HG03432 (cell line): ENCODE data around the gene GATA6.

Experiments used
- ATAC-seq: cut with Tn5 transposase; IDR thresholded peaks from one replicate; pipeline ENCODE4 v1.9.1; 2021; ENCODE audit warnings: mild to moderate bottlenecking, moderate library complexity; ENCODE audit not compliant: unreplicated experiment

The GATA6 gene

DNA sequence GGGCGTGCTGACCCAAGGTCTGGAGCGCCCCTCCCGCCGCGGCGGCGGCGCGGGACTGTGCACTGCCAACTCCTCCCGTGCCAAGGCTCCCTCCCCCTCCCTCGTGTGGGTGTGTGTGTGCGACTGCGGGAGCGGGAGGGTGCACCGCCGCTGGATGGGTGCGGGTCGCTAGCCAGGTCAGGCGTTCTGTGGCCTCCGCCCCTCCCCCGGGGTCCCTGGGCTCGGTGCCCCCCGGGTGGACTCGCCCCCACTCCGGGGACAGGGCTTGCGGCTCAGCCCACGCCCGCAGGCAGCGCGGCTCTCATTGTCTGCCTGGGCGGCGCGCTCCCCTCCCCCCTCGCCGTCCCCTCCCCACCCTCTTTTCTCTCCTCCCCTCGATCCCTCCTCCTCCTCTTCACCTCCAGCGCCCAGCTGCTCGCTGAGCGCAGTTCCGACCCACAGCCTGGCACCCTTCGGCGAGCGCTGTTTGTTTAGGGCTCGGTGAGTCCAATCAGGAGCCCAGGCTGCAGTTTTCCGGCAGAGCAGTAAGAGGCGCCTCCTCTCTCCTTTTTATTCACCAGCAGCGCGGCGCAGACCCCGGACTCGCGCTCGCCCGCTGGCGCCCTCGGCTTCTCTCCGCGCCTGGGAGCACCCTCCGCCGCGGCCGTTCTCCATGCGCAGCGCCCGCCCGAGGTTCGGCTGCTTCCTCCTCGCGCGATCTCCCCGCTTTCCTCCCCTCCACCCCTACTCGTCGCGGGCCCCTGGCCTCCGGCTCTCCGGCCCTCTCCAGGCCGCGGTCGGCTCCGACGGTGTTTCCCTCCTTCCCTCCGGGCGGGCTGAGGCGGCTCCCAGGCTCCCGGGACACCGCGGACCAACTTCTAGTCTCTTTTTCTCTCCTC is at the start of gene GATA6:
GATA6 (plus strand) TSS at position 579 of the 878 bp plus-strand sequence. CDS start 1,556 bp downstream, outside the sequence.
- peak; percentile 53 for ATAC-seq

DNA sequence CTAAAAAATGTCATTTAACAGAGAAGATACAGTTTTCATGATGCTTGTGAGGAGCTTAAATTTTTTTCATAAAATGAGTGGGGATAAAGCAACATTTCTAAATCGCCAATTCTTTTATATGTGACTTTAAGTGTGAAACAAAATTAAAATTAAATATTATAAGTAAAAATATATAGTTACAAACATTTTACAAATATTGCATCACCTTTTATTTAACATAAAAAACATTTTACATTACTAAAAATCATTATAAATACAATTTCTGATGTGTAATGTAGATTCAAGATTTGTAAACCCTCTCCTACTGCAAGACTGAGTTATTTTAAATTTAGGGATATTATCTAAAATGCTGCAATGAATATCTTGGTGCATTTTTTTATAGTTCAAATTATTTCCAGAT is 44.4 kb upstream of the GATA6 start:
- no peak for ATAC-seq

DNA sequence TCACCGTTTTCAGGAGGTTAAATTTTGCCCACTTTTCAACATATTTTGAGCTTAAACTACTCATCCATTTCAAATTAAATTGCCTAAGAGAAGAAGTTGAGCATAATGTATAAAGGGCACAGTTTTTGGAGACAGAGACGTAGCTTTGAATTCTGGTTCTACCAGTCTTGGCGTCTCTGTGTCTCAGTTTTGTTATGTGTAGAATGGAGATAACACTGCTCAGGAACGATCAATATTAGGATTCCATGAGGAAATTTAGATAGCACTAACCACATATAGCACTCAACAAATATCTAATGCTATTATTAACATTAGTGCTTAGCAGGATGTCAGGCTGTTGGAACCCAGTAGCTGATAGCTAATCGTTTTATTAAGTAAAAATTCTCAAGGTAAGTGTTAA is 40.4 kb upstream of the GATA6 start:
- no peak for ATAC-seq

DNA sequence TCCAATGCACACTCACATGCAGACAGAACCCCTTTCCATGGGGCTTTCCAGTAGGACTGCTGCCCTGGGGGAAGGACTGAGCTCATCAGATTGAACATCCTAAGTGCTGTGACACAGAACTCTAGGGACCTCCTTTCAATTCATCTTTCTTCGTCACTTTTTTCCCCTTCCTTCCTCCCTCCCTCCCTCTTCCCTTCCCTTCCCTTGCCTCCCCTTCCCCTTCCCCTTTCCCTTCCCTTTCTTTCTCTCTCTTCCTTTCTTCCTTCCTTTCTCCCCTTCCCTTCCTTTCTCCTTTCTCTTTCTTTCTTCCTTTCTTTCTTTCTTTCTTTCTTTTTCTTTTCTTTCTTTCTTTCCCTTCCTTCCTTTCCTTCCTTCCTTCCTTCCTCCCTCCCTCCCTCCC is 39.6 kb upstream of the GATA6 start:
- ATAC-seq, result no peak

DNA sequence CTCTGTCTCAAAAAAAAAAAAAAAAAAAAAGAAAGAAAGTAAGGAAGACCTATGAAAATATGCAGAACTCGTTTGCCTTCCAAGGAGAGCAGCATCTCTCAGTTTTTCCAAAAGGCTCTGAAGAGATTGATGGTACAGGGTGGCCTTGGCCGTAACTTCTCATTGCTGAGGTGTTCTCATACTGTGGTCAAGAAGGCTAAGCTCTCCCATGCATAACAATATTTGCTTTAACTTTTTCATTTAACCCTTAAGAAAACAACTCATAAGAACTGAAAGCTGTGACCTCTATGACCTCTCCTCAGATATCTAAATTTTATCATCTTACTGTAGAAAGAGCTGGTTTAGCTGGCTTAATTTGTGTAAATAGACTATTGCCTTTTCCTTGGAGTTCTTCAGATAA is 37.1 kb upstream of the GATA6 start:
- peak; percentile 64 for ATAC-seq

DNA sequence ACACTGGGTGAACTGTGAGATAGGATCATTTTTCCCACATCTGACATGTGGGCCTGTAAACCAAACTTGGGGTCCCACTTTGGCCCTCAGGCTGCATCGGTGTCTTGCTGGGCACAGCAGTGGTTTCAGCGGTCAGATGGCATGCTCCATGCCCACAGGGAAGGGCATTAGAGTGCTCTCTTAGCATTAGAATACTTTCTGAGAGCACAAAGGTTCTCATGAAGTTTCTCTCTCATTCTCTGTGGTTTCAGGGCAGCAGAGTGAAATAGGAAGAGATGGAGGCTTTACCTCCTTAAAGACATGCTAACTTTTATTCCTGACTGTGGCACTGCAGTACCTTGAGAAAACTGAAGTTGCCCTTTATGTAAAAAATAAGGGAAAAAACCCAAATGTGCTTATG is 36.6 kb upstream of the GATA6 start:
- peak; percentile 63 for ATAC-seq

DNA sequence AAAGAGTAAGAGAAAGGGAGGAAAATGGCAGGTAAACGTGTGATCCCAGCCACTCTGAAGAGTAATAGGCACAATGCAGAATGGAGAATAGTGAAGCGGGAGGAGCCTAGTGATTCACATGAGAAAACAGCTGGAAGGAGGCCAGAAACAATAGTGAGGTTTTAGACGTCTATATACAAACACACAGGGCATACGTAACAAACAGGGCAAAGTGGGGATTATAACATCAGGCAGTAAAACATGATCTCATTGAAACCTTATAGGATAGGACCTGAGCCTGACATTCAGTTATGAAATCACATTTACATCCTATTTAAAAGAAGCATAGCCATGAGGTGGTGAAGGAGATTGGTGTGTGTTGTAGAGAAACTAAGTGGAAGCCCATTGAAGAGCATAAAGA is 33.0 kb upstream of the GATA6 start:
- ATAC-seq, result no peak

DNA sequence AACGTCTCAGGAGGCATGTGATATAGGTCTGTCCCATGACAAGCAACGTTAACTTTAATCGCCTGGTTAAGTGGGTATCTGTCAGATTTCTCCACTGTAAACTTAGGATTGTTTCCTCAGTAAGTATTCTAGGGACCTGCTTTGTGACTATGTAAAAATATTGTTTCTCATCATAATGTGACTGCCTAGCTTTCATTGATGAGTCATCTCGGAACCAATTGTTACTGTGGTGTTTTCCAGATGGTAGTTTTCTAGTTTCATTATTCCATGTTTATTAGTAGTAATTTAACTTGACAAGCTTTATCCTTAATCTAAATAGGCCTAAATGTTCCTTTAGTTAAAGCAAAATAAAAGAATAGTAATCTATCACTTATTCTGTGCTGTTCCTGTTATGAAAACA is 28.2 kb upstream of the GATA6 start:
- ATAC-seq, result no peak

DNA sequence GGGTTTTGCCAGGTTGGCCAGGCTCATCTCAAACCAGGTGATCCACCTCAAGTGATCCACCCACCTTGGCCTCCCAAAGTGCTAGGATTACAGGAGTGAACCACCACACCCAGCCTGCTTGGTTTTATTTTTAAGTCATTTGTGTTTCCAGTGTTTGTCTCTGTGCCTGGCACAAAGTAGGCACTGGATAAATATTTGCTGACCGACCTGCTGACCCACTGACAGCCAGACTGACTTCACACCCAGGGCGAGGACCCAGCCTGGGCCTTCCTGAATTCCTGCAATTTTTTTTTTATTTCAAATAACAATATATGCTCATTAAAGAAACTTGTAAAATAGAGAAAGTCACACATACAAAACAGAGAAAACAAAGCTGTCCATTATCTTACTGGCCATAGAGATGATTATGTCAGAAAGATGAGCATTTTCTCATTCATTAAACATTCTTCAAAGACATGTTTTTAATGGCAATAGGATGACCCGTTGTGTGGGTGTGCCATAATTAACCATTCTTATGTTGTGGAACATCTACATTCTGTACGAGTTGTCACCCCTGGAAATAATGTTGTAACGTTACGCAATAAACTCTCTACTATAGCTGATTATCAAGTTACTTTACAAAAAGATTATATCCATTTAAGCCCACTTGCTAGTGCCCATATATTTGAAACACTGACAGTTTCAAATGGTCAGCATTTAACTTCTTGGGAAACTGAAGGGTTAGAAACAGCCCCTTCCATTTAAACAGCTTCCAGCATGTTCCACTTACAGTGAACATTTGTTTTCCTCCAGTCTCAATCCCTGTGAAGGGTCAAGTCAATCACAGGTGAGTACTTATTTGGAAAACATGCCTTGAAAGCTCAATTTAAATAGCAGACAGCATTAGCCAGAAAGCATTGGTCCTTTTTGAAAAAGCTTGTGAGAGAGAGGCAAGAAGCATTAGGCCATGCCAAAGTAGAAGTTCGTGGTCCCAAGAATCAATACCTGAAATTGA is 25.7 kb upstream of the GATA6 start:
- no peak for ATAC-seq

DNA sequence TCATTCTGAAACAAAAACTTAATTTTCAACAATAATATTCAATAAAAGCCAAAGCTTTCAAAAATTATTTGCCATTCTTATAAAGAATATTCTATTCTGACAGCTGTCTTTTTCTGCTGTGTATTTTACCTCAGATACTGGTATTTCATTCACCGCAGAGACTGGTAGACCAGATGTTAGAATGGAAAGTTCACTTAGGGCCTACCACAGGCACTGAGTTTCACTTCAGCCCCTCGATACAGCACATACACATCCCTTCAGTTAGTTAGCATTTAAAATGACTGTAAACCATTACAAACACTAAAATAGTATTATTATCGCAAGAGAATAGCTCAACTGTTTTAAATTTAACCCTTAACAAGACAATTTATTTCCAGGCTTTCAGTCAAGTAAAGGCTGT is 24.2 kb upstream of the GATA6 start:
- no peak for ATAC-seq

DNA sequence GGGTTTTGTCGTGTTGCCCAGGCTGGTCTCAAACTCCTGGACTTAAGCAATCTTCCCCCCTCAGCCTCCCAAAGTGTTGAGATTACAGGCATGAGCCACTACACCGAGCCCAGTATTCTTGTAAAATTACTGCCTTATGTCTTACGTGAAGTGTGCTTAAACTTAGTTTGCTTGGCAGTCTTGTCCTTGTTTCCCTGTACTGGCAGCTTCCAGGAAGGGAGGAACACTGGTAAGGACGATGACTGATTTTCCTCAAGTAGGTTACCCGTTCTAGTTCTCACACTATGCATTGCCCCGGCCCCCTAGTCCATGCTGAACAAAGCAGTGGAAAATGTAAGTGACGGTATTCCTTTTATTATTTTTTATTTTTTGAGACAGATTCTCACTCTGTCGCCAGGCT is 19.7 kb upstream of the GATA6 start:
- no peak for ATAC-seq

DNA sequence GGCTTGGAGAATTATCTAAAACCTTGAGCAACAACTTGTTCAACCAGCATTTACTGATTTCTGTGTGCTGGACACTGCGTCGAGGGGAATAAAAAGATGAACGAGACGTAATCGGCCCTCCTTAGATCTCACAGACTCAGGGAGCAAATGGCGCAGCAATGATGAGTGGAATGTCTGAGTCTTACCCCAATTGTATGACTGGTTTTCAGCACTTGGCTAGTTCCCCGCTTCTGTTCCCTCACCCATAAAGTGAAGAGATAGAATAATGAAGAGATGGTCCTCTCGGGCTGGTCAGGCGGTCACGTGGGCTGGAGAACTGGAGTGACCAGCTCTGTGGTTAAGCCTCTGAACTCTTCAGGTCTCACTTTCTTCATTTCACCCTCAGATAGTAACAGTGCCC is 17.3 kb upstream of the GATA6 start:
- ATAC-seq, result no peak

DNA sequence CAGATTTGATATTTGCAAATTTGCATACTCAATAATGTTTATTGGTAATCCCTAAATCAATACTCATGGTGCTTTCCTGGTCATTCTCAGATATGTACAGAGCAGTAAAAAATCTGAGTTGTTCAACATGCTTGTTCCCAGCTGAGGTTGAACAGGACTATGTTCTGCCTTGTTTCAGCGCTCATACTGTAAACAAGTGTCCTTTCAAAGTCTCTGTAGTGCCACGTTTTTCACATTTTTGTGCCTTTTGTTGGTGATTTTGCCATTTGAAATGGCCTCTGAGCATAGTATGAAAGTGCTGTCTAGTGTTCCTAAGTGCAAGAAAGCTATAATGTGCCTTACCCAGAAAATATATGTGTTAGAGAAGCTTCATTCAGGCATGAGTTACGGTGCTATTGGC is 16.0 kb upstream of the GATA6 start:
- no peak for ATAC-seq

DNA sequence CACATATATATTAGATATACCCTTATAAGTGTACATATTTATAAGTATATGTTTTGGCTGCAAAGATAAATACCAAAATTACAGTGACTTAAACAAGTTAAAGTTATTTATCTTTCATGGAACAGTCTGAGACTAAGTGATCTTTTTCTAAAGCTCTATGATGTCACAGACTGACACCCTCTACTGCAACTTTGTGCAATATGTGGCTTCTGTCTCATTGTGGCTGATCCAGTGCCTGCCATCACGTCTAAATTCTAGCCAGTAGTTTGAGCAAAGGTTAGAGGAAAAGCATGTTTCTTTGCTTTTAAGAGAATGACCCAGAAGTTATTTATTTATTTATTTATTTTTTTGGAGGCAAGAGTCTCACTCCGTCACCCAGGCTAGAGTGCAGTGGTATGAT is 13.8 kb upstream of the GATA6 start:
- no peak for ATAC-seq

DNA sequence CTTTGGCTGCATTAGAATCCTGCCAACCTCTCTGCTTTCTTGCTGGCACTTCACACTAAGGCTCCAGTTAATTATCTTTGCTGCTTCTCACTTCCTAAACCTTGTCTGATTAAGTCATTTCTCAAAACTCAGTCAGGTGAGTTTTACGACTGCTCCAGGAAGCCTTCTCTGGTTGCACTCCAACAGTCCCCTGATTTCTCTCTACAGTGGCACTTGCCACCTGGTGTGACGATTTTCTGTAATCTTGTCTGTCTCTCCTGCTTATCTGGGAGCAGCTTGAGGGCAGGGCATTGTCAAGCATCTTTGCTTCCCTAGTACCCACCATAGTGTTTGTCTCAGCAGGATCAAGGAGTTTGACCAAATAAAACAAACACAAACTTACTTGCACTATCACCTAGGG is 10.4 kb upstream of the GATA6 start:
- no peak for ATAC-seq

DNA sequence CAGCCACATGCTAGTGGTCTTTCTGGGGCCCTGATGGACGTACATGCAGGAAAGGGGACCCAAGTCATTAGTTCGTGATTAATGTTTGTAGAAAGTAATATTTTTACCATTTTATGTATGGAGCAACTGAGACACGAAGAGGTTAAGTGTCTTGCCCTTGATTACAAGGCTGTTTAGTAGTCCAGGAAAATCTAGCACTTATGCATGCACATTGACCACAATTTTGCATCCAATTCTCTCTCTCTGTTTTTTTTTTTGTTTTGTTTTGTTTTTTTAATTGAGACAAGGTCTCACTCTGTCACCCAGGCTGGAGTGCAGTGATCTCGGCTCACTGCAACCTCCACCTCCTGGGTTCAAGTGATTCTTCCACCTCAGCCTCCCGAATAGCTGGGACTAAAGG is 8.3 kb upstream of the GATA6 start:
- ATAC-seq, result no peak

DNA sequence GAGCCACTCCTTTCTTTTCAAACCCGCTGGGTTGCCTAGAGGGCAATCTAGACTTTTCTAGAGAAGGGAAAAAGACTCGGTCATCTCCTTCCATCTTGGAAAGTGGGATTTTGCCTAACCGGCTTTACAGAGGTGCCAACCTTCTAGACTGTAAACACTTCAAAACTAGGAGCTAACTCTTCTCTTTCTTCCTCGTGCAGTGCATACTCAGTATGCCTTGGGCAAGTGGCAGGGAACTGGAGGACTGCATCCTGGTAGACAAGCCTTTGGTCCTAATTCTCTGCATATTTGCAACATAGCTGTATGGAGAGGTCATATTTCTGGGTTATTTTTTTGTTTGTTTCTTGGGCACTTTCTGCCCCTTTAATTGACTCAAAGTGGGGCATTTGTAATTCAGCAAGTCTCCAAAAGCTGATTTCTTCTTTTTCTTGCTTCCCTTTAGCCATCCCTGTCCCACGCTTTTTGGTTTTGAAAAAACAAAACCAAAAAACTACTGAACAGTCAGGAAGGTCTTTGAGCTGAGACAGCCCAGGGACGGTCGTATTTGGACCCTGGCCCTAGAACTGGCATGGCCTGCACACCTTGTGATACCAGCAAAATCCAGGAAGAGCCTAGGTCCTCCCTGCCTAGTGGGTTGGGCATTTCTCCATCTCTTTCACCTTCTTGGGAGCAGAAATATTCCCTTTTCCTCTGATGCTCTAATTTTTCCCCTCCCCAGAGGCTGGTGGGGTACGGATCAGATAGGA is 5.8 kb upstream of the GATA6 start:
- ATAC-seq, result no peak

DNA sequence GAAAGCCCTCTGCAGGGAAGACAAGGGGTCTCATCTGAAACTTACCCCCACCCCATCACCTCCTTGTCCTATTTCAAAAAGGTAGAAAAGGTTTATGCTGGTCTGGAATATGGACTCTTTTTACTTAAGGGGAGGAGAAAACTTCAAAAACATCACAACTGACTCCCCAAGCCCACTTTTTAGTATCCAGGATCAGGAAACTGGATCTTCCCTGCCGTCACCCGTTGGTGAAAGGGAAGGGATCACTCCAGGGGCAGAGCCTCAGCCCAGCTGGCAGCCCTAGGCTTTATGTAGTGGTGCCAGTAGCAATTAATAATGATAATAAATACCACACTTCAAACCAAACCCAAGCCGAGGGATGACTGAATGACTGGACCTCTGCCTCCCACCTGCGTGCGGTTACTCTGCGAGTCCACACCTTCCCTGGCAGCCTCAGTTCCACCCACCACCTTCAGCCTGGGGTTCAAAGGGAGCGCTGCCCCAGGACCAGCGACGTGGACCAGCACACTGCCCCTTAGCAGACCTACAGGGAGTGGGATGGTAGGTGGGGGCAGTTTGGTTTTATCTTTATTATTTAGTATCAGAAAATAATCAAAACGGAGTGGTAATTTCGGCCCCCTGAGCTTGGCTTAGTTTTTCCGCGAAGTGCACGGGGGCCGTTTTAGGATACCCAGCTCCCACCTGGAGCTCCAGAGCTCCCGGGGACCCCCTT is 4.9 kb upstream of the GATA6 start:
- ATAC-seq, result no peak

DNA sequence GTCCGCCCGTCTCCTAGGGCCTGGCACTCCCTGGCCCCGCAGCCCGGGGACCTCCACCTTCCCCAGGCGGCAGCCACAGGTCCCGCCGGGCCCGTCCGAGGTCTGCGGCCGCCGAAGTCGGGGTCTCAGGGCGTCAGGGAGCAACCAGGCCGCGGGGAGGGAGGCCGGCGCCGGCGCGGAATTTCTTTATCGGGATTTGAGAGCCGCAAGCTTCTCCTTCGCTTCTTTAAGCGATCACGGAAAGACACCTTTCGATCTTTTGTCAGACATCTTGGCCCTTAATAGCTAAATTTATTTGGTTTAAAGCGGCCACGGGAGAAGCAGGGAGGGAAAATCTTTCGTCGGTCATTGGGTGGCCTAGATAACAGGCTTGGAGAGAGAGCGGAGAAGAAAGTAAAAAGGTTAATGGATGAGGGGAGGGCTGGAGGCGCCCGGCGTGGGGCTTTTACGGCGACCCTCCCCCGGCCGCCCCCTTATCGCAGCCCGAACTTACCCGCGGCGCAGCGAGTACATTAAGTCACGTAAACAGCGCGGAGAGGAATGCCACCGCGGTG is 4.3 kb upstream of the GATA6 start:
- no peak for ATAC-seq

DNA sequence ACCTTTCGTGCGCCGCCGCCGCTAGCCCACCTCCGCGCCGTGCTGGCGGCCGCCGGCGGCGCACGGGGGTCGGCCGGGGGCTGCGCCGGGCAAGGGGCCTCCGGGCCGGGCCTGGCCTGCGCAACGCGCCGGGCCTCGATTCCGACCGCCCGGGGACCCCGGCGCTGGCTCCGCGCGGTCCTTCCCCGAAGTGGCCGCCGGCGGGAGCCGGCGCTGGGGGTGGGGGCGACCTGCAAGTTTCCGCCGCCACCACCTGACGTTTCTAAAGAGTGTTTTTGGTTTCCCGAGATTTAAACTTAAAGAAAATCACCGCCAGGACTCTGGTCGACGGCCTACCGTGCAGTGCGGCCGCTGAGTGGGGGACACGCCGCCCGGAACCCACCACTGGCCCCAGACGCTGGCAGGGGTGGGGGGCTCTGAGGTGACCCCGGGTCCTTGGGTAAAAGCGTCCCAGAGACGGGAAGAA is 3.8 kb upstream of the GATA6 start:
- no peak for ATAC-seq
